Hepatocyte (in vitro differentiated cells): ENCODE data around the gene IGF2BP1. TPM values are rescaled to one million over a fixed set of nuclear protein-coding genes. Genes with fewer than 3 reads are reported as not detected.
A peak's percentile ranks its signal among the peaks of the same experiment; 100 is the strongest.

Source experiments
- DNase-seq: peaks from one replicate; pipeline ENCODE4 v3.0.0-alpha.2; 2016; ENCODE audit warnings: low spot score
- H2AFZ ChIP-seq: fragments of 200-600 bp; sonication (generic); 2 replicates; pipeline ENCODE4 v1.6.0; 2016; ENCODE audit warnings: antibody characterized with exemption, mild to moderate bottlenecking
- H3K27ac ChIP-seq: fragments of 200-600 bp; sonication (generic); 2 replicates; pipeline ENCODE4 v1.5.1; 2016; ENCODE audit warnings: mild to moderate bottlenecking
- H3K27me3 ChIP-seq: fragments of 200-600 bp; sonication (generic); 2 replicates; pipeline ENCODE4 v1.6.1; 2016
- H3K36me3 ChIP-seq: fragments of 200-600 bp; sonication (generic); replicated peaks from 2 replicates; pipeline ENCODE4 v1.5.1; 2016; ENCODE audit warnings: low read depth; ENCODE audit not compliant: insufficient read depth
- H3K4me1 ChIP-seq: fragments of 200-600 bp; sonication (generic); 2 replicates; pipeline ENCODE4 v1.5.1; 2016; ENCODE audit warnings: mild to moderate bottlenecking, moderate library complexity; ENCODE audit not compliant: insufficient read depth
- H3K4me2 ChIP-seq: fragments of 200-600 bp; sonication (generic); 2 replicates; pipeline ENCODE4 v1.6.0; 2016
- H3K4me3 ChIP-seq: fragments of 200-600 bp; sonication (generic); 2 replicates; pipeline ENCODE4 v1.5.1; 2016; ENCODE audit warnings: mild to moderate bottlenecking
- H3K79me2 ChIP-seq: fragments of 200-600 bp; sonication (generic); 2 replicates; pipeline ENCODE4 v1.6.0; 2017; ENCODE audit warnings: mild to moderate bottlenecking
- H3K9me2 ChIP-seq: fragments of 200-600 bp; sonication (generic); replicated peaks from 2 replicates; pipeline ENCODE4 v1.6.0; 2017; ENCODE audit warnings: mild to moderate bottlenecking; ENCODE audit not compliant: insufficient read depth
- H3K9me3 ChIP-seq: fragments of 200-600 bp; sonication (generic); 2 replicates; pipeline ENCODE4 v1.5.1; 2016; ENCODE audit warnings: low read depth, mild to moderate bottlenecking
- H4K20me1 ChIP-seq: fragments of 200-600 bp; sonication (generic); 2 replicates; pipeline ENCODE4 v1.6.0; 2016; ENCODE audit warnings: mild to moderate bottlenecking; ENCODE audit not compliant: insufficient read depth, poor library complexity, severe bottlenecking
- EZH2 ChIP-seq: fragments of 200-600 bp; sonication (generic); IDR thresholded peaks from 2 replicates; pipeline ENCODE4 v1.6.1; 2016; ENCODE audit warnings: antibody characterized with exemption, mild to moderate bottlenecking, borderline replicate concordance
- EZH2phosphoT487 ChIP-seq: fragments of 200-600 bp; sonication (generic); IDR thresholded peaks from one replicate; pipeline ENCODE4 v1.6.1; 2018; ENCODE audit warnings: antibody characterized with exemption, mild to moderate bottlenecking, low read depth, moderate library complexity; ENCODE audit not compliant: unreplicated experiment, severe bottlenecking
- WGBS: methylation state at CpG from one replicate; pipeline ENCODE4 v1.1.6; 2016; ENCODE audit warnings: low lambda C conversion rate; ENCODE audit errors: missing lambda C conversion rate; 5-methylcytosine and 5-hydroxymethylcytosine counted together
- polyA plus RNA-seq: library from polyadenylated mRNA; unstranded; fragments of >200 nt; fragmentation: Nextera tagmentation; extraction: Ambion mirVana; gene quantifications from 2 replicates; pipeline ENCODE4 v1.2.1, GENCODE V29; 2016
- total RNA-seq: library from RNA; depleted of rRNA; stranded (reverse); fragments of >200 nt; gene quantifications from 2 replicates; pipeline ENCODE4 v1.2.3, GENCODE V29; 2014
- TF ChIP-seq, protein P1 (sequence below): fragments of 200-600 bp; sonication (generic); IDR thresholded peaks from 2 replicates; pipeline ENCODE4 v1.5.1; 2016; ENCODE audit warnings: antibody characterized with exemption, mild to moderate bottlenecking; ENCODE audit not compliant: poor library complexity

IGF2BP1 gene
- total and polyA plus RNA-seq, 2 experiments from 2014 or later: 40.7 to 50.0 TPM

DNA sequence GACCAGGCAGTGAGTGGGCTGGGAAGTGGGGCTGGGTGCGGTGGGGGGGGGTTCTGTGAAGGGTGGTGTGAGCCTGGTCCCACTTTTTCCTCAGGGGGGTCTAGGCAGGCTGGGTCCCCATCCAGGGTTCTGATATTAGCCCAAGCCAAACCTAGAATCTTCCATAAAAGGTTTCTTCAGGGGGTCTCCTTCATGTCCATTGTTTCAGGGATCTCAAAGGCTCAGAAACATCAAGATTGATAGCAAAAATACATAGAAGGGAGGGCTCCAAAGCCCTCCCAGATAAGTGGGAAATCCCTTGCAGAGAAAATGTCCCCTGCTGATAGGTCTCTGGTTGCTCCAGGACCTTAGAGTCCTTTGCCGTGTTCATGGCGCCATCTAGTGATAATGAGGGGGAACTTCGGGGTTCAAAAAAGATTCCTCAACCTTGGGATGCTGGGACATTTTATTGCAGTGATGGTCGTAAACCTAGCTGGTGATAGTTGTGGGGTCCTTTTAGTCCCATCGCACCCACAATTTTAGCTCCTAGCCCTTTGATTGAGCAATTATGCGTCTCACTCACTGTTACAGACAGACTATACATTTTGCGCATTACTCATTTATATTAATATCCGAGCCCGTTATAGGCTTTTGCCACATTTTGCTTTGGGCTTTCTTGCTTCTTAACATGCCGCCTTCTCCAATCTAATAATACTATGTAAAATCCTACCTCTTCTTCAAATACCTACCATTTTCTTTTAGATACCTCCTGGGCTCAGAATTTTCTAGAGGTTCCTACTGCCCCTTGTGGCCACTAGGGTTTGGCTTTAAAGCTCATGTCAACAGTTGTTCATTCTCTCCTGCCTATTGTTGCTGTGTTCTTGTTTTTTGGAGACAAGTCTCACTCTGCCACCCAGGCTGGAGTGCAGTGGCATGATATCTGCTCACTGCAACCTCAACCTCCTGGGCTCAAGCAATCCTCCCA lies 35.1 kb downstream of the IGF2BP1 start:
- H3K36me3 ChIP-seq: no peaks in the 10 kb centered on the region
- no peaks in the 10 kb centered on the region for H4K20me1 ChIP-seq
- H2AFZ ChIP-seq: no peak overlapping the region
- peak overlapping the region; percentile 13 for H3K27ac ChIP-seq
- no peaks in the 10 kb centered on the region for H3K27me3 ChIP-seq
- no peaks in the 10 kb centered on the region for H3K9me2 ChIP-seq
- peaks cover 72% of the 10 kb centered on the region for H3K79me2 ChIP-seq
- no peak overlapping the region for H3K4me3 ChIP-seq
- no peak overlapping the region for H3K4me2 ChIP-seq
- WGBS: 45% methylated on average over 11 of the region's 11 CpGs
- H3K4me1 ChIP-seq: peaks cover 4% of the 10 kb centered on the region
- no peak for TF ChIP-seq EZH2phosphoT487
- no peak for TF ChIP-seq EZH2
- TF ChIP-seq, protein P1, sequence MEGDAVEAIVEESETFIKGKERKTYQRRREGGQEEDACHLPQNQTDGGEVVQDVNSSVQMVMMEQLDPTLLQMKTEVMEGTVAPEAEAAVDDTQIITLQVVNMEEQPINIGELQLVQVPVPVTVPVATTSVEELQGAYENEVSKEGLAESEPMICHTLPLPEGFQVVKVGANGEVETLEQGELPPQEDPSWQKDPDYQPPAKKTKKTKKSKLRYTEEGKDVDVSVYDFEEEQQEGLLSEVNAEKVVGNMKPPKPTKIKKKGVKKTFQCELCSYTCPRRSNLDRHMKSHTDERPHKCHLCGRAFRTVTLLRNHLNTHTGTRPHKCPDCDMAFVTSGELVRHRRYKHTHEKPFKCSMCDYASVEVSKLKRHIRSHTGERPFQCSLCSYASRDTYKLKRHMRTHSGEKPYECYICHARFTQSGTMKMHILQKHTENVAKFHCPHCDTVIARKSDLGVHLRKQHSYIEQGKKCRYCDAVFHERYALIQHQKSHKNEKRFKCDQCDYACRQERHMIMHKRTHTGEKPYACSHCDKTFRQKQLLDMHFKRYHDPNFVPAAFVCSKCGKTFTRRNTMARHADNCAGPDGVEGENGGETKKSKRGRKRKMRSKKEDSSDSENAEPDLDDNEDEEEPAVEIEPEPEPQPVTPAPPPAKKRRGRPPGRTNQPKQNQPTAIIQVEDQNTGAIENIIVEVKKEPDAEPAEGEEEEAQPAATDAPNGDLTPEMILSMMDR: peak; percentile 78
- H3K9me3 ChIP-seq: no peaks in the 10 kb centered on the region
- DNase-seq: peak; percentile 86

DNA sequence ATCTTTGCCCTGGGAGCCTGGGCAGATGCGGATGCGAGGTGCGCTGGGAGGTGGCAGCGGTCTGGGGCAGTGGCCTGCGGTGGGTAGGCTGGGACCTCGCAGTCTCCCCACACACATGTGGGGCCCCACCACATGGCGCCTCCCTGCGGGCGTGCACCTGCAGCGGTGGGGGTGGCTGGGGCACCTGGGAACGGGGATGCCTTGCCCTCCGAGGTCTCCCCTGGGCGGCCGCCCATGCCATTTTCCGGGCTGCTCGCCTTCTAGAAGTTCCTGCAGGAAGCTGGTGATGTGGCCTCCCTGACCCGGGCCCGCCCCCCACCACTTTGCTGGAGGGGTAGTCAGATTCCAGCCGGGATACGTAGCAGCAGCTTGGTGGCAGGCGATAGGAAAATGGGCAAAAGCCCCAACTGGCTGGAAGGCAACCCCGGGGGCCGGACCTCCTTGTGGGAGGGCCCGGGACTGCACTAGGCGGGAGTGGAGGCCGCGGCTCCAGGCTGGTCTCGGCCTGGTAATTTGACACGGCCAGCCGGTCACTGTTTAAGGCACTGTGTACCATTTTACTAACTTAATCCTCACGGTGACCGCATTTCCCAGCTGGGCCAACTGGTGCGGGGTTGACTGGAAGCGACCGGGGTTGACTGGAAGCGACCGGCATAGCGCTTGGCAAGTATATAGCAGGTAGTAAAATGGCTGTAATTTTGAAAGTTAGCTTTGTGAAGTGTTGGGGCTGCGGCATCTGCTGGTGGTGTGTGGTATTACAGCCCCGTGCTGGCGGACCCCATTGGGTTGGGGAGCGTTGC lies 38.5 kb downstream of the IGF2BP1 start:
- peaks cover 61% of the 10 kb centered on the region for H3K79me2 ChIP-seq
- no peaks in the 10 kb centered on the region for H4K20me1 ChIP-seq
- WGBS: 90% methylated on average over 41 of the region's 42 CpGs
- no peaks in the 10 kb centered on the region for H3K27me3 ChIP-seq
- H3K4me3 ChIP-seq: no peak overlapping the region
- H2AFZ ChIP-seq: no peak overlapping the region
- H3K36me3 ChIP-seq: no peaks in the 10 kb centered on the region
- DNase-seq: peak; percentile 33
- TF ChIP-seq EZH2 (no peak), EZH2phosphoT487 (no peak)
- TF ChIP-seq, protein P1: peak; percentile 52
- H3K9me2 ChIP-seq: no peaks in the 10 kb centered on the region
- H3K9me3 ChIP-seq: no peaks in the 10 kb centered on the region
- no peaks in the 10 kb centered on the region for H3K4me1 ChIP-seq
- no peak overlapping the region for H3K27ac ChIP-seq
- H3K4me2 ChIP-seq: no peak overlapping the region

DNA sequence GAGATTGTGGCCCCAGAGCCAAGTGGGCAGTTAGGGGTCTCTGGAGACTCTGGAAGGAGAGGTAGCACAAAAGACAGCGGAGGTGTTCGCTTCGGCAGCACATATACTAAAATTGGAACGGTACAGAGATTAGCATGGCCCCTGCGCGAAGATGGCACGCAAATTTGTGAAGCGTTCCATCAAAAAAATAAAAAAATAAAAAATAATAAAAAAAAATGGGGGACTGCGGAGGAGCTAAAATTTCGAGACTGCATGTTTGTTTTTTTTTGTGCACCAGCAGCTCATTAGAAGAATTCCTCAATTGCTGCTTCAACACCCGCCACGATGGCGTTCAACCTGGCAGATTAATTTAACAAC lies 39.1 kb downstream of the IGF2BP1 start:
- H3K27ac ChIP-seq: no peak overlapping the region
- 99% methylated on average over 13 of the region's 13 CpGs for WGBS
- H2AFZ ChIP-seq: no peak overlapping the region
- no peaks in the 10 kb centered on the region for H3K36me3 ChIP-seq
- H3K9me3 ChIP-seq: no peaks in the 10 kb centered on the region
- H3K79me2 ChIP-seq: peaks cover 57% of the 10 kb centered on the region
- TF ChIP-seq EZH2phosphoT487: no peak
- TF ChIP-seq EZH2: no peak
- TF ChIP-seq, protein P1: no peak
- H3K4me3 ChIP-seq: no peak overlapping the region
- no peak overlapping the region for H3K4me2 ChIP-seq
- DNase-seq: no peak
- no peaks in the 10 kb centered on the region for H3K9me2 ChIP-seq
- H4K20me1 ChIP-seq: no peaks in the 10 kb centered on the region
- no peaks in the 10 kb centered on the region for H3K27me3 ChIP-seq
- H3K4me1 ChIP-seq: no peaks in the 10 kb centered on the region
